Measurements from ENCODE around the gene GPR84.

The GPR84 gene

DNA sequence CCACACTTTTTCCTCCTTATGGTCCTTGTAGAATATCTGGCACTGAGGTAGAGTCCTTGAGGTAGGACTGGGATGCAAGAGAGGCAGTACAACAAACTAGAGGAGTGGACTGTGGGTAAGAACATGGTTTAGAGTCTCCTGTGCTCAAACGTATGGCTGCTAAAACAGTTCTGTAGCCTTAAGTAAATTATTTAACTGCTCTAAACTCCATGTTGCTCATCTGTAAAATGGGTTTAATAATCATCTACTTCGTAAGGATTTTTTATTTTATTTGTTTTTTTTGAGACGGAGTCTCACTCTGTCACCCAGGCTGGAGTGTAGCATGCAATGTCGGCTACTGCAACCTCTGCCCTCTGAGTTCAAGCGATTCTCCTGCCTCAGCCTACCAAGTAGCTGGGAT lies 42.9 kb downstream of the GPR84 start:
- DNase-seq = no peak
